OCI-LY7 (cell line): Measurements from ENCODE around the gene B3GNT3. TPM values are rescaled to one million over a fixed set of nuclear protein-coding genes. Genes with fewer than 3 reads are reported as not detected.

Source experiments
- BruUV-seq: library from RNA; stranded (reverse); fragments of 400-500 nt; replicated peaks from 2 replicates; lab custom pipeline; 2021; lab: Mats Ljungman, UMichigan
- CTCF ChIA-PET: fragments of 300-600 bp; sonication (Branson Sonifier 250); formaldehyde crosslinking; loops from one replicate; lab custom pipeline; 2022; ENCODE audit warnings: antibody characterized with exemption; ENCODE audit not compliant: unreplicated experiment; lab: Charles Lee
- POLR2A ChIA-PET: fragments of 300-600 bp; sonication (Branson Sonifier 250); formaldehyde crosslinking; loops from one replicate; lab custom pipeline; 2022; ENCODE audit warnings: antibody characterized with exemption; lab: Charles Lee
- DNase-seq: peaks from one replicate; pipeline ENCODE4 v3.0.0-alpha.2; 2015; ENCODE audit warnings: low spot score
- H2AFZ ChIP-seq: fragments of 200-600 bp; sonication (generic), shearing (Covaris generic); 2 replicates; pipeline ENCODE4 v1.6.1; 2014; ENCODE audit warnings: mild to moderate bottlenecking, antibody characterized with exemption, low read length, moderate library complexity
- H3K27ac ChIP-seq: fragments of 200-600 bp; sonication (generic); 2 replicates; pipeline ENCODE4 v1.5.1; 2014; ENCODE audit warnings: mixed run types, low read depth, mild to moderate bottlenecking, moderate library complexity, low read length, inconsistent platforms; ENCODE audit not compliant: poor library complexity, severe bottlenecking
- H3K36me3 ChIP-seq: fragments of 200-600 bp; sonication (generic); 2 replicates; pipeline ENCODE4 v1.6.1; 2014; ENCODE audit warnings: mild to moderate bottlenecking, antibody characterized with exemption, low read length, moderate library complexity, mixed read lengths; ENCODE audit not compliant: insufficient read depth
- H3K4me1 ChIP-seq: fragments of 200-600 bp; sonication (generic); 2 replicates; pipeline ENCODE4 v1.5.1; 2014; ENCODE audit warnings: mild to moderate bottlenecking, low read length; ENCODE audit not compliant: insufficient read depth, poor library complexity, severe bottlenecking
- H3K4me2 ChIP-seq: fragments of 200-600 bp; sonication (generic); 2 replicates; pipeline ENCODE4 v1.6.1; 2014; ENCODE audit warnings: mild to moderate bottlenecking, low read length
- H3K4me3 ChIP-seq: fragments of 200-600 bp; sonication (generic); 2 replicates; pipeline ENCODE4 v1.5.1; 2014; ENCODE audit warnings: mild to moderate bottlenecking, low read depth, low read length; ENCODE audit not compliant: poor library complexity, severe bottlenecking
- H3K79me2 ChIP-seq: fragments of 200-600 bp; sonication (generic); 2 replicates; pipeline ENCODE4 v1.6.1; 2016; ENCODE audit warnings: low read depth, mild to moderate bottlenecking, low read length, moderate library complexity, mixed read lengths; ENCODE audit not compliant: insufficient read depth
- H3K9me2 ChIP-seq: fragments of 200-600 bp; sonication (generic); 2 replicates; pipeline ENCODE4 v1.6.1; 2016; ENCODE audit warnings: mild to moderate bottlenecking, low read length, mixed read lengths; ENCODE audit not compliant: insufficient read depth
- H3K9me3 ChIP-seq: fragments of 200-600 bp; sonication (generic); 2 replicates; pipeline ENCODE4 v1.6.1; 2014; ENCODE audit warnings: mild to moderate bottlenecking, mixed run types, low read length, mixed read lengths
- H4K20me1 ChIP-seq: fragments of 200-600 bp; sonication (generic); 2 replicates; pipeline ENCODE4 v1.6.1; 2014; ENCODE audit warnings: mild to moderate bottlenecking, antibody characterized with exemption, low read length, moderate library complexity, mixed read lengths; ENCODE audit not compliant: insufficient read depth
- CTCF ChIP-seq: fragments of 200-600 bp; sonication (generic); conservative IDR thresholded peaks from 2 replicates; pipeline ENCODE4 v1.5.1; 2014; ENCODE audit warnings: mild to moderate bottlenecking, antibody characterized with exemption, low read length, moderate library complexity, mixed read lengths
- EZH2phosphoT487 ChIP-seq: fragments of 200-600 bp; sonication (generic); IDR thresholded peaks from 2 replicates; pipeline ENCODE4 v1.6.1; 2018; ENCODE audit warnings: low read depth, borderline replicate concordance, mild to moderate bottlenecking, mixed run types, antibody characterized with exemption, low read length, moderate library complexity, mixed read lengths
- intact Hi-C: fragments of 100-400 bp; cut with micrococcal nuclease; formaldehyde crosslinking; loops from one replicate; pipeline ENCODE4 v1.10.0; 2022; ENCODE audit not compliant: unreplicated experiment
- total RNA-seq, 2 experiments: library from RNA; depleted of rRNA in 1 of 2; stranded (reverse); fragments of >200 nt in 1 of 2; shearing (Covaris generic) in 1 of 2; gene quantifications; 2 replicates each; pipeline ENCODE4 v1.2.3, GENCODE V29; 2014 to 2022

B3GNT3 gene
- total RNA-seq, 2 experiments from 2014 or later = not detected

GRCh38 chr19:17836530-17836929 lies 41.6 kb downstream of the B3GNT3 start:
- Histone ChIP-seq H3K9me3 (no peaks in the 10 kb centered on the region), H2AFZ (no peak overlapping the region), H3K4me2 (no peak overlapping the region), H3K79me2 (no peaks in the 10 kb centered on the region), H3K36me3 (peaks cover 25% of the 10 kb centered on the region), H3K4me3 (no peak overlapping the region), H4K20me1 (no peaks in the 10 kb centered on the region), H3K9me2 (no peaks in the 10 kb centered on the region), H3K27ac (no peak overlapping the region), H3K4me1 (no peaks in the 10 kb centered on the region)
- POLR2A ChIA-PET = no interaction called here
- CTCF ChIA-PET = no interaction called here
- no peak for DNase-seq
- TF ChIP-seq EZH2phosphoT487 (no peak), CTCF (no peak)
- no TSS peak for BruUV-seq
- intact Hi-C loops = no loop called here

DNA sequence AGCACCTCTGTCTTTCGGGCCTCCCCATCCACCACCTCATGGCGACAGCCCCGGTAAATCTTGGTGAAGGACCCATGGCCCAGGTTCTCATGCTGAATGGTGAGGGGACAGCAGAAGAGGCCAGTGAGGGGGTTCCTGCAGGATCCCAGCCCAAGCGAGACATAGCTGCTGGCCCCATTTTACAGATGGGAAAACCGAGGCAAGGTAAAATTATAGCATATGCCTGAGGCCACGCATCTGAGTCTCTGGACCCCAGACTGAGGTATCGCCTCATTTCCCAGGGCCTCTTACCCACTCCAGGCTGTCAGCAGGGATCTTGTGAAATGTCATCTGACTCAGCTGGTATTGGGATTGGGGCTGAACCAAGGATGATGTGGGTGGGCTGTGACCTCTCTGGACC lies 43.0 kb downstream of the B3GNT3 start:
- Histone ChIP-seq H3K27ac (no peak overlapping the region), H4K20me1 (no peaks in the 10 kb centered on the region), H3K4me1 (no peaks in the 10 kb centered on the region), H3K9me2 (no peaks in the 10 kb centered on the region), H3K79me2 (no peaks in the 10 kb centered on the region), H3K4me3 (no peak overlapping the region), H3K4me2 (no peak overlapping the region), H3K36me3 (peaks cover 14% of the 10 kb centered on the region), H2AFZ (no peak overlapping the region), H3K9me3 (no peaks in the 10 kb centered on the region)
- intact Hi-C loops = no loop called here
- DNase-seq = no peak
- ChIA-PET CTCF (no interaction called here), POLR2A (no interaction called here)
- TF ChIP-seq EZH2phosphoT487 = no peak
- TF ChIP-seq CTCF = no peak
- BruUV-seq = no TSS peak

GRCh38 chr19:17840019-17840418 lies 45.1 kb downstream of the B3GNT3 start:
- TF ChIP-seq EZH2phosphoT487 = no peak
- TF ChIP-seq CTCF = no peak
- no peaks in the 10 kb centered on the region for H3K9me2 ChIP-seq
- no peak overlapping the region for H3K27ac ChIP-seq
- H3K9me3 ChIP-seq = no peaks in the 10 kb centered on the region
- no peak overlapping the region for H3K4me2 ChIP-seq
- intact Hi-C loops = no loop called here
- ChIA-PET POLR2A (no interaction called here), CTCF (no interaction called here)
- no peaks in the 10 kb centered on the region for H3K79me2 ChIP-seq
- no peaks in the 10 kb centered on the region for H4K20me1 ChIP-seq
- H3K36me3 ChIP-seq = peaks cover 19% of the 10 kb centered on the region
- H2AFZ ChIP-seq = no peak overlapping the region
- no TSS peak for BruUV-seq
- no peak overlapping the region for H3K4me3 ChIP-seq
- no peaks in the 10 kb centered on the region for H3K4me1 ChIP-seq
- DNase-seq = no peak
